Muscle of leg (tissue), 11 donors: ENCODE results near the gene SELENOT. TPM values are rescaled to one million over a fixed set of nuclear protein-coding genes. Genes with fewer than 3 reads are reported as not detected.
"Not testable (repeated sequence)": the region's sequence is repeated elsewhere in the genome, so short reads cannot be mapped to it uniquely, and the experiment has no call there.

Experiments used
- DNase-seq: peaks from one replicate; pipeline ENCODE4 v3.0.0; 2013
- H3K27ac ChIP-seq: one replicate; pipeline ENCODE4 v1.5.1; 2013; ENCODE audit warnings: mild to moderate bottlenecking, low read length, control low read depth
- H3K27me3 ChIP-seq: one replicate; pipeline ENCODE4 v1.6.1; 2013; ENCODE audit warnings: low read length; ENCODE audit not compliant: control insufficient read depth, insufficient read depth
- H3K36me3 ChIP-seq: one replicate; pipeline ENCODE4 v1.6.1; 2013; ENCODE audit warnings: low read length; ENCODE audit not compliant: control insufficient read depth, insufficient read depth
- H3K4me1 ChIP-seq: one replicate; pipeline ENCODE4 v1.6.1; 2013; ENCODE audit warnings: low read length; ENCODE audit not compliant: control insufficient read depth, insufficient read depth
- H3K4me3 ChIP-seq: one replicate; pipeline ENCODE4 v1.5.1; 2013; ENCODE audit warnings: low read length, control low read depth
- H3K9me3 ChIP-seq: replicated peaks from 2 replicates; pipeline ENCODE4 v1.6.1; 2013; ENCODE audit warnings: low read depth, low read length; ENCODE audit not compliant: control insufficient read depth
- WGBS: methylation state at CpG from one replicate; pipeline ENCODE4 v1.1.5; 2013; ENCODE audit warnings: missing lambda C conversion rate; ENCODE audit not compliant: insufficient coverage; 5-methylcytosine and 5-hydroxymethylcytosine counted together
- polyA plus RNA-seq, 8 donors: library from polyadenylated mRNA; unstranded; fragments of 120-200 nt; gene quantifications; one replicate each; pipeline versions ENCODE4 v1.2.1 to v1.2.3, GENCODE V29; 2013; ENCODE audit warnings: inconsistent platforms in 1 of 8, low replicate concordance in 1 of 8; ENCODE audit not compliant: insufficient read length in 8 of 8, insufficient read depth in 1 of 8
- total RNA-seq: library from RNA; stranded (reverse); fragments of 120-200 nt; gene quantifications from one replicate; pipeline ENCODE4 v1.2.4, GENCODE V29; 2013

SELENOT gene
- total and polyA plus RNA-seq, 9 donors = 46.2 to 60.4 (median 49.1) TPM

GRCh38 chr3:150582620-150583019, 20.5 kb upstream of the SELENOT start:
- H3K4me3 ChIP-seq = no peak overlapping the region
- H3K4me1 ChIP-seq = no peaks in the 10 kb centered on the region
- 100% methylated on average over 1 of the region's 2 CpGs for WGBS
- no peak overlapping the region for H3K27ac ChIP-seq
- H3K36me3 ChIP-seq = peaks cover 33% of the 10 kb centered on the region
- DNase-seq = no peak
- no peaks in the 10 kb centered on the region for H3K9me3 ChIP-seq
- no peaks in the 10 kb centered on the region for H3K27me3 ChIP-seq

- Histone ChIP-seq H3K4me1 (no peaks in the 10 kb centered on the region), H3K36me3 (peaks cover 33% of the 10 kb centered on the region), H3K9me3 (no peaks in the 10 kb centered on the region), H3K27me3 (no peaks in the 10 kb centered on the region), H3K4me3 (no peak overlapping the region), H3K27ac (no peak overlapping the region)
- WGBS = no CpG with 5 or more reads among the region's 1 CpG
- no peak for DNase-seq
These were observed 20.1 kb upstream of the SELENOT start for GRCh38 chr3:150583028-150583427.

GRCh38 chr3:150588027-150588830, 14.9 kb upstream of the SELENOT start:
- no peak overlapping the region for H3K27ac ChIP-seq
- H3K4me3 ChIP-seq = no peak overlapping the region
- no peaks in the 10 kb centered on the region for H3K9me3 ChIP-seq
- peaks cover 20% of the 10 kb centered on the region for H3K36me3 ChIP-seq
- no CpG with 5 or more reads among the region's 9 CpGs for WGBS
- peak; percentile 18 for DNase-seq
- no peaks in the 10 kb centered on the region for H3K27me3 ChIP-seq
- H3K4me1 ChIP-seq = no peaks in the 10 kb centered on the region

GRCh38 chr3:150589759-150590158, 13.4 kb upstream of the SELENOT start:
- 100% methylated on average over 1 of the region's 6 CpGs for WGBS
- Histone ChIP-seq H3K9me3 (no peaks in the 10 kb centered on the region), H3K4me3 (no peak overlapping the region), H3K36me3 (peaks cover 15% of the 10 kb centered on the region), H3K27me3 (no peaks in the 10 kb centered on the region), H3K27ac (no peak overlapping the region), H3K4me1 (no peaks in the 10 kb centered on the region)
- no peak for DNase-seq

GRCh38 chr3:150594150-150594549, 9.0 kb upstream of the SELENOT start:
- no peaks in the 10 kb centered on the region for H3K4me1 ChIP-seq
- H3K4me3 ChIP-seq = no peak overlapping the region
- no peaks in the 10 kb centered on the region for H3K9me3 ChIP-seq
- H3K27me3 ChIP-seq = no peaks in the 10 kb centered on the region
- no peaks in the 10 kb centered on the region for H3K36me3 ChIP-seq
- WGBS = no CpG with 5 or more reads among the region's 4 CpGs
- H3K27ac ChIP-seq = no peak overlapping the region
- no peak for DNase-seq

- H3K27ac ChIP-seq = no peak overlapping the region
- no peaks in the 10 kb centered on the region for H3K9me3 ChIP-seq
- H3K4me1 ChIP-seq = peaks cover 4% of the 10 kb centered on the region
- no peak overlapping the region for H3K4me3 ChIP-seq
- no peaks in the 10 kb centered on the region for H3K36me3 ChIP-seq
- WGBS = 100% methylated on average over 1 of the region's 4 CpGs
- no peak for DNase-seq
- H3K27me3 ChIP-seq = no peaks in the 10 kb centered on the region
These were observed 5.5 kb upstream of the SELENOT start for GRCh38 chr3:150597646-150598045.

- no peak for DNase-seq
- Histone ChIP-seq H3K9me3 (no peaks in the 10 kb centered on the region), H3K27me3 (no peaks in the 10 kb centered on the region), H3K27ac (no peak overlapping the region), H3K4me3 (no peak overlapping the region), H3K4me1 (peaks cover 7% of the 10 kb centered on the region), H3K36me3 (no peaks in the 10 kb centered on the region)
- 88% methylated on average over 1 of the region's 4 CpGs for WGBS
These were observed 3.4 kb upstream of the SELENOT start for GRCh38 chr3:150599611-150600297.

GRCh38 chr3:150600647-150601530, 2.2 kb upstream of the SELENOT start:
- H3K36me3 ChIP-seq, H3K27ac ChIP-seq, DNase-seq, H3K27me3 ChIP-seq, H3K9me3 ChIP-seq, H3K4me3 ChIP-seq, H3K4me1 ChIP-seq: not testable (repeated sequence)
- 63% methylated on average over 6 of the region's 13 CpGs for WGBS

- H3K27ac ChIP-seq = peak overlapping the region; percentile 100
- no peak for DNase-seq
- no peaks in the 10 kb centered on the region for H3K27me3 ChIP-seq
- H3K9me3 ChIP-seq = no peaks in the 10 kb centered on the region
- peak overlapping the region; percentile 86 for H3K4me3 ChIP-seq
- peaks cover 7% of the 10 kb centered on the region for H3K4me1 ChIP-seq
- WGBS = no CpG with 5 or more reads among the region's 6 CpGs
- peaks cover 4% of the 10 kb centered on the region for H3K36me3 ChIP-seq
These were observed 532 bp upstream of the SELENOT start for GRCh38 chr3:150602426-150603152.
